T-cell (primary cell): ENCODE results near the gene MGAT4B. TPM values are rescaled to one million over a fixed set of nuclear protein-coding genes. Genes with fewer than 3 reads are reported as not detected.

Experiments
- ATAC-seq, 4 experiments: fragments of 200-7000 bp in 3 of 4; fragments of 150-1000 bp in 1 of 4; cut with Tn5 transposase; replicated peaks in 1 of 4; 1 replicate in 3 of 4; 2 replicates in 1 of 4; pipeline ENCODE4 v1.10.0; 2021; ENCODE audit warnings: moderate library complexity in 3 of 4, mild to moderate bottlenecking in 2 of 4, moderate number of reproducible peaks in 1 of 4
- CTCF ChIA-PET, 2 donors: fragments of 300-600 bp; sonication (Branson Sonifier 250); formaldehyde crosslinking; loops; one replicate each; lab custom pipeline; 2022; ENCODE audit warnings: antibody characterized with exemption in 2 of 2; lab: Charles Lee
- POLR2A ChIA-PET, 2 donors: fragments of 300-600 bp; sonication (Branson Sonifier 250); formaldehyde crosslinking; loops; one replicate each; lab custom pipeline; 2022; ENCODE audit warnings: antibody characterized with exemption in 2 of 2; lab: Charles Lee
- DNase-seq, 35 experiments: peaks; one replicate each; pipeline versions ENCODE4 v3.0.0 to v3.0.0-alpha.2; 2013 to 2023
- H3K27ac ChIP-seq: one replicate; pipeline ENCODE4 v1.5.1; 2013; ENCODE audit warnings: low read length
- H3K27me3 ChIP-seq, 2 experiments: replicated peaks in 1 of 2; 1 replicate in 1 of 2; 2 replicates in 1 of 2; pipeline versions ENCODE4 v1.6.1 to v1.7.0; 2013; ENCODE audit warnings: low read length in 1 of 2, mixed read lengths in 1 of 2; ENCODE audit not compliant: control insufficient read depth in 2 of 2, insufficient read depth in 2 of 2; ENCODE audit errors: extremely low read depth in 1 of 2
- H3K36me3 ChIP-seq, 2 donors: 1 replicate in 1 of 2; 2 replicates in 1 of 2; pipeline versions ENCODE4 v1.6.1 to v1.7.0; 2013; ENCODE audit warnings: low read length in 1 of 2; ENCODE audit not compliant: control insufficient read depth in 2 of 2, insufficient read depth in 1 of 2; ENCODE audit errors: extremely low read depth in 1 of 2
- H3K4me1 ChIP-seq, 2 experiments: 1 replicate in 1 of 2; 2 replicates in 1 of 2; pipeline versions ENCODE4 v1.6.1 to v1.7.0; 2013; ENCODE audit warnings: low read length in 2 of 2, mixed read lengths in 1 of 2; ENCODE audit not compliant: insufficient read depth in 2 of 2, control insufficient read depth in 1 of 2; ENCODE audit errors: extremely low read depth in 1 of 2
- H3K4me3 ChIP-seq, 2 donors: 1 replicate in 1 of 2; 2 replicates in 1 of 2; pipeline versions ENCODE4 v1.5.1 to v1.7.0; 2013; ENCODE audit warnings: mild to moderate bottlenecking in 2 of 2, low read length in 1 of 2, moderate library complexity in 1 of 2; ENCODE audit not compliant: control insufficient read depth in 1 of 2; ENCODE audit errors: extremely low read depth in 1 of 2
- H3K9me3 ChIP-seq: 2 replicates; pipeline ENCODE4 v1.7.0; 2013
- H3K27ac Mint-ChIP-seq, 2 donors: one replicate each; pipeline ENCODE4 v1.8.0; 2020 to 2021; ENCODE audit warnings: mild to moderate bottlenecking in 2 of 2, mixed read lengths in 2 of 2
- H3K27me3 Mint-ChIP-seq, 2 donors: one replicate each; pipeline ENCODE4 v1.8.0; 2021 to 2022; ENCODE audit warnings: mixed read lengths in 2 of 2
- H3K36me3 Mint-ChIP-seq: one replicate; pipeline ENCODE4 v1.8.0; 2021; ENCODE audit warnings: mixed read lengths
- H3K4me1 Mint-ChIP-seq, 3 donors: one replicate each; pipeline ENCODE4 v1.8.0; 2020 to 2022; ENCODE audit warnings: mixed read lengths in 3 of 3, mild to moderate bottlenecking in 1 of 3
- H3K4me3 Mint-ChIP-seq, 3 donors: one replicate each; pipeline ENCODE4 v1.8.0; 2020 to 2022; ENCODE audit warnings: mild to moderate bottlenecking in 3 of 3, mixed read lengths in 3 of 3, moderate library complexity in 3 of 3
- H3K9me3 Mint-ChIP-seq, 3 donors: one replicate each; pipeline ENCODE4 v1.8.0; 2020 to 2022; ENCODE audit warnings: mixed read lengths in 3 of 3
- WGBS: methylation state at CpG from one replicate; pipeline ENCODE4 v1.1.5; 2013; ENCODE audit warnings: missing lambda C conversion rate; ENCODE audit not compliant: insufficient coverage; 5-methylcytosine and 5-hydroxymethylcytosine counted together
- total RNA-seq, 35 experiments: library from RNA in 6 of 35; stranded (reverse) in 6 of 35; fragments of 120-200 nt in 1 of 35; gene quantifications; one replicate each; pipeline versions ENCODE4 v1.2.1 to v1.2.4 and lab custom pipeline; 2013 to 2026

The MGAT4B gene
- total RNA-seq, 5 donors from 2014 or later (not counting 1 experiment from before 2014, with no cell fraction given): 119 to 159 (median 132) TPM

DNA sequence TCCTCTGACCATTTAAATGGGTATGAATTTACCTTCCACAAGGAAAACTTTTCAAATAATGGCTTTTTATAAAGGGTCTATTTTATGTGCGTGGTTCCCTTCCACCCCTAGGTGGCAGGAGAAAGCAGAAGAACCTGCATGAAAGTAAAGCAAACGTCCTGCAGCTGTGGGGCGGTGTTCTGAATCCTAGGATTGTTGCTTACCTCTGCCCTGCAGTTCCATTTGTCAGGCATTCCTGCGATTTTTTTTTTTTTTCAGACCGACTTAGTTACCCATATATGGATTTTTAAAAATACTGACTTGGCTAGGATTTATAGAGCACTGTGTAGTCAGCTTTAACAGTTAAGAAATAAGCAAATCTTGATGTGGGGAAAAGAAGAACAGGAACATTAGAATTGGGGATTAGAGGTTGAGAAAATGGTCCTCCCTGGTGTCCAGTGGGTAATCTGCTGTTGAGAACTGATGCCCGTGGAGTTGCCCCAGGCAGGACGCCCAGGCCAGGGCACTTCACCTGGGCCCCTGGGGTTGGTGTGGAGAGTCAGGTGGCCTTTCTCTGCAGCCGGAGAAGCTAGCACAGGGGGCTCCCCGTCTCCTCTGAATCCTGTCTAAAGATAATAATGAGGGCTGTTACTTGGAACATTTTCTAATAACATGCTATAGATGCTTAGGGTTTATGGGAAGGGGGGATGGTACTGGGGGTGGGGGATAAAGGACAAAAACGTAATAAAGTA is 43.3 kb downstream of the MGAT4B start:
- ATAC-seq (peak; percentile 56 to 71 (median 66)), DNase-seq (peak; percentile 4 to 76 (median 43))
- H3K36me3 Mint-ChIP-seq: peaks cover 19% of the 10 kb centered on the region
- H3K27me3 ChIP-seq: no peaks in the 10 kb centered on the region
- peak overlapping the region; percentile 27 to 87 for H3K27ac Mint-ChIP-seq
- H3K36me3 ChIP-seq: peaks cover 7 to 25% of the 10 kb centered on the region in 2 donors
- no peaks in the 10 kb centered on the region for H3K9me3 ChIP-seq
- no peak overlapping the region for H3K27ac ChIP-seq
- H3K27me3 Mint-ChIP-seq: no peaks in the 10 kb centered on the region
- no peak overlapping the region for H3K4me3 ChIP-seq
- ChIA-PET POLR2A (interaction anchor here (0.6 to 0.7 kb wide), 2 partner anchors 26 to 67 kb away, joined by 3 to 4 read pairs; no protein-coding TSS in a partner anchor), CTCF (interaction anchor here (0.7 to 1.8 kb wide), 14 partner anchors 14 to 95 kb away, joined by 3 to 10 read pairs (median 4); partner anchors contain the start of genes LTC4S (in 2 of the 2), MAML1 (in 1 of the 2) and MRNIP (in 1 of the 2))
- peak overlapping the region in 1 of 3 donors; percentile 28 for H3K4me3 Mint-ChIP-seq
- H3K4me1 Mint-ChIP-seq: peaks cover 54 to 69% (median 58%) of the 10 kb centered on the region in 3 donors
- WGBS: 32% methylated on average over 5 of the region's 10 CpGs
- peaks cover 11 to 30% of the 10 kb centered on the region in 2 experiments for H3K4me1 ChIP-seq
- H3K9me3 Mint-ChIP-seq: no peaks in the 10 kb centered on the region

DNA sequence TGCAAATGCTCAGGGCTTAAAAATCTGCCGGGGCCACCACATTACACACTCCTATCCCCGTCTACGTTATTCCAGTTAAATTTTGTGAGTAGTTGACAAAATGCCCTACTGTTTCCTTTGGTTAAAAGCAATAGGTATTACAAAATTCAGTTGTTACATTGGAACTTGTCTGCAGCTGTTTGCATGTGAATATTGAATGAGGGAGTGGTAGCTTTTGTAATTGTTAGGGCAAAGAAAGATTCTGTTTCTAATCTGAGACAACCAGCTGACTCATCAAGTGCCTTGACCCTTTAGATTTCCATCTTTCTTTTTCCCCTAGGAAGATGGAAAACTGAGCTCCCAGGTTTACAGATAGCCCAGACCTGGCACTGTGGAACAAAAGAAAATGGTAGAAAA is 43.9 kb downstream of the MGAT4B start:
- no CpG with 5 or more reads among the region's 3 CpGs for WGBS

DNA sequence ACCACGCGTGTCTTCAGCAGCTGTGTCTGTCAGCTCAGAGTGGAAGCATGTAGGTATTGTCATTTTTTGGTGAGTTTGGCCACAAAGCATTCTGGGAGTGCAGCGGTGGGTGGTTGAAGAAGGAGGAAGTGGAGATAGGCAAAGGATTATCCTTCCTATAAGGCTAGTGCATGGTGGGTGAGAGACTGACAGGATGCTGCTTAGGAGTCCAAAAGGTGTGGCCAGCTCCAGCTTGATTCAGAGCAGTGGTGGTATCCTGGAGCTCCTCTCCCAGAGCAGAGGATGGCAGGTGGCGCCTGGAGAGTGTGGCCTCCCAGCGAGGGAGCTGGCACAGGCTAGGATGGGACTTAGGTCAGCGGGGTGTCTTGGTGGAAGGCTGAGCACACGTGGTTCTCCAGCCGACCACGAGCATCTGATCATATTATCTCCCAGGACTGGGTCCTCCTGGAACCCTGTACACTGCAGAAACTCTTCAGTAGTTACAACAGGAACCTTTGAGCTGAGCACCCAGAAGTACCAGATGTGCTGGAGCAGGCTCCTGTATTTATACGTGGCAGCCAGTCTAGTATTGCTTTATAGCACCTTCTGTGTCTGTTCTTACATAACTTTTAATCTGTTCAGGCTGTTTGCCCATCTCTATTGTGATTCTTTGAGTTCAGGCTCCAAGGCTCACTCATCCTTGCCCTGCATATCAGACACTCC is 44.4 kb downstream of the MGAT4B start:
- no peaks in the 10 kb centered on the region for H3K9me3 ChIP-seq
- peak in 33 of 35 experiments; percentile 9 to 55 (median 29) for DNase-seq
- H3K36me3 ChIP-seq: peaks cover 7 to 23% of the 10 kb centered on the region in 2 donors
- H3K4me1 Mint-ChIP-seq: peaks cover 54 to 72% (median 65%) of the 10 kb centered on the region in 3 donors
- H3K4me3 ChIP-seq: no peak overlapping the region
- no peaks in the 10 kb centered on the region for H3K27me3 ChIP-seq
- CTCF ChIA-PET: interaction anchor here (0.5 to 1.8 kb wide), 13 partner anchors 15 to 306 kb away, joined by 3 to 6 read pairs (median 4); partner anchors contain the start of genes LTC4S (in 2 of the 2), MAML1 (in 1 of the 2) and MRNIP (in 1 of the 2)
- no peaks in the 10 kb centered on the region for H3K9me3 Mint-ChIP-seq
- 44% methylated on average over 10 of the region's 10 CpGs for WGBS
- peaks cover 11 to 30% of the 10 kb centered on the region in 2 experiments for H3K4me1 ChIP-seq
- H3K27ac ChIP-seq: peak overlapping the region; percentile 36
- H3K4me3 Mint-ChIP-seq: peak overlapping the region in 1 of 3 donors; percentile 1
- peak; percentile 62 to 76 (median 75) for ATAC-seq
- H3K27me3 Mint-ChIP-seq: no peaks in the 10 kb centered on the region
- peaks cover 13% of the 10 kb centered on the region for H3K36me3 Mint-ChIP-seq
- H3K27ac Mint-ChIP-seq: peak overlapping the region; percentile 65 to 87
- POLR2A ChIA-PET: no interaction called here

More for the DNA sequence above, 43.9 kb downstream of the MGAT4B start:
- no peak for ATAC-seq
- DNase-seq: no peak
- Histone ChIP-seq H3K4me3 (no peak overlapping the region), H3K27me3 (no peaks in the 10 kb centered on the region), H3K27ac (peak overlapping the region; percentile 36), H3K9me3 (no peaks in the 10 kb centered on the region), H3K4me1 (peaks cover 11 to 30% of the 10 kb centered on the region in 2 experiments), H3K36me3 (peaks cover 7 to 23% of the 10 kb centered on the region in 2 donors)
- peaks cover 54 to 71% (median 62%) of the 10 kb centered on the region in 3 donors for H3K4me1 Mint-ChIP-seq
- CTCF ChIA-PET: interaction anchor here (0.5 to 1.8 kb wide), 14 partner anchors 14 to 96 kb away, joined by 3 to 10 read pairs (median 4); partner anchors contain the start of genes LTC4S (in 2 of the 2), MAML1 (in 1 of the 2) and MRNIP (in 1 of the 2)
- H3K9me3 Mint-ChIP-seq: no peaks in the 10 kb centered on the region
- no peak overlapping the region for H3K4me3 Mint-ChIP-seq
- POLR2A ChIA-PET: interaction anchor here (0.6 to 0.7 kb wide), 2 partner anchors 27 to 68 kb away, joined by 3 to 4 read pairs; no protein-coding TSS in a partner anchor
- peak overlapping the region; percentile 65 to 87 for H3K27ac Mint-ChIP-seq
- H3K27me3 Mint-ChIP-seq: no peaks in the 10 kb centered on the region
- H3K36me3 Mint-ChIP-seq: peaks cover 17% of the 10 kb centered on the region

DNA sequence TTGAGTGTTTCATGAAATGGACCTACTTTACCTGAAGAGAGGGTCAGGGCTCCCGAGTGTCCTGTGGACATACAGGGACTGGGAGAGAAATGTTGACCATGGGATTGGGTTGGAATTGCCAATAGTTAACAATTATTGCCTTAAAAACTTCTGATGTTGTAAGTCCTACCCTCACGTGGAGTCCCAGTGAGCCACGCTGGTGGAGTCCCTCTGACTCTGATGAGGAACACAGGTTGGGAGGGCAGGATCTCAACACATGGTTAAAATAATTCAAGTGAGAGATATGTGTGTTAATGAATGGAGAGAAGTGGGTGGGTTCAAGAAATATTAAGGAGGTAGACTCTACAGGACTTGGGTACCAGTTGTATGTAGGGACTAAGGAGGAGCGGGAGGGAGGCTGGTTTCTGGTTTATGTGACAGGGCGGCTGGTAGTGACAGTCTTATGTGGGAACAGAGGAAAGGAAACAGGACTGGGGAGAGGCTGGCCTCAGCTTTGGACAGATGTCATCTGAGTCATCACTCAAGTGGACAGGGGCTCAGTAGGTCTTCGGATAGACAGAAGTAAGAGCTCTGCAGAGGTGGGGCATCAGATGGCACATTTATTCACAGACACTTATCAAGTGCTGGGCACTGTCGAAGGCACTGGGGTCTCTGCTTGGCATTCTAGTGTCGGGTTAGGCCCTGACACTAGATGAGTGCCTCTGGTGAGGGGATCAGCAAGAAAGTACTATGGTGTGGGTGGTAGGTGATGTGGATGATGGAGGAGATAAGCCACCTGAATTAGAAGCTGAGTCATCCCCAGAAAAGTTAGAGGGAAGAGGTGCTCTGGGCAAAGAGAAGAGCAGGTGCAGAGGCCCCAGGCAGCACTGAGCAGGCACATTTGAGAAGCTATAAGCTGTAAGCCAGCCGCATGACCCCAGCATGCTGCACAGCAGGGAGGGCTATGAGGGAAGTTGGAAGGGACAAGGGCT is 46.8 kb downstream of the MGAT4B start:
- Histone ChIP-seq H3K4me1 (peaks cover 16 to 31% of the 10 kb centered on the region in 2 experiments), H3K9me3 (no peaks in the 10 kb centered on the region), H3K27me3 (no peaks in the 10 kb centered on the region), H3K27ac (no peak overlapping the region), H3K36me3 (no peaks in the 10 kb centered on the region), H3K4me3 (no peak overlapping the region)
- Mint-ChIP-seq H3K9me3 (no peaks in the 10 kb centered on the region), H3K27me3 (no peaks in the 10 kb centered on the region), H3K4me1 (peaks cover 63 to 71% (median 71%) of the 10 kb centered on the region in 3 donors), H3K4me3 (peak overlapping the region in 2 of 3 donors; percentile 2 to 7), H3K36me3 (peaks cover 3% of the 10 kb centered on the region), H3K27ac (peak overlapping the region; percentile 73 to 74)
- peak in 1 of 4 experiments; percentile 23 for ATAC-seq
- ChIA-PET POLR2A (interaction anchor here in 1 of 2 donors (0.5 kb wide), 1 partner anchor 26 kb away, joined by 7 read pairs; no protein-coding TSS in a partner anchor), CTCF (no interaction called here)
- 71% methylated on average over 7 of the region's 9 CpGs for WGBS
- DNase-seq: no peak

DNA sequence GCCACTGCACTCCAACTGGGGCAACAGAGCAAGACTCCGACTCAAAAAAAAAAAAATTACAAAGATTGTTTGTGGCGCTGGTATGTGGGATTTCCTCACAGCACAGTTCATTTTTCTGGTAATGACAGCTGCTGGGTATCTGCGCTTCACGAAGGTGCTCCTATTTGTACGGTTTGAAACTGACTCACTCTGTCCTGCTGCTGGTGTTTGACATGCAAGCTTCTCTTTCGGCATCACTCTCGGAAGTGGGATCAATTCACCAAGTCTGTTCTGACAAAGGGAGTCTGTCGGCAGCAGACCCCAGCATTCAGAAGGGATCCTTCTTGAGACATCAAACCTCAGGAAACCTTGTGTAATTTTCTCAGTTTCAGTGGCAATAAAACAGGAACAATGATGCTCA is 47.7 kb downstream of the MGAT4B start:
- H3K9me3 Mint-ChIP-seq: no peaks in the 10 kb centered on the region
- ATAC-seq (no peak), DNase-seq (no peak)
- Histone ChIP-seq H3K27ac (no peak overlapping the region), H3K9me3 (no peaks in the 10 kb centered on the region), H3K27me3 (no peaks in the 10 kb centered on the region), H3K36me3 (no peaks in the 10 kb centered on the region), H3K4me1 (peaks cover 23 to 38% of the 10 kb centered on the region in 2 experiments), H3K4me3 (no peak overlapping the region)
- POLR2A ChIA-PET: no interaction called here
- WGBS: 89% methylated on average over 8 of the region's 8 CpGs
- CTCF ChIA-PET: no interaction called here
- no peak overlapping the region for H3K4me3 Mint-ChIP-seq
- H3K27ac Mint-ChIP-seq: peak overlapping the region; percentile 73 to 74
- peaks cover 69 to 78% (median 78%) of the 10 kb centered on the region in 3 donors for H3K4me1 Mint-ChIP-seq
- H3K36me3 Mint-ChIP-seq: peaks cover 3% of the 10 kb centered on the region
- no peaks in the 10 kb centered on the region for H3K27me3 Mint-ChIP-seq
